ENCODE measurements around the gene KLHL21.

The KLHL21 gene

DNA sequence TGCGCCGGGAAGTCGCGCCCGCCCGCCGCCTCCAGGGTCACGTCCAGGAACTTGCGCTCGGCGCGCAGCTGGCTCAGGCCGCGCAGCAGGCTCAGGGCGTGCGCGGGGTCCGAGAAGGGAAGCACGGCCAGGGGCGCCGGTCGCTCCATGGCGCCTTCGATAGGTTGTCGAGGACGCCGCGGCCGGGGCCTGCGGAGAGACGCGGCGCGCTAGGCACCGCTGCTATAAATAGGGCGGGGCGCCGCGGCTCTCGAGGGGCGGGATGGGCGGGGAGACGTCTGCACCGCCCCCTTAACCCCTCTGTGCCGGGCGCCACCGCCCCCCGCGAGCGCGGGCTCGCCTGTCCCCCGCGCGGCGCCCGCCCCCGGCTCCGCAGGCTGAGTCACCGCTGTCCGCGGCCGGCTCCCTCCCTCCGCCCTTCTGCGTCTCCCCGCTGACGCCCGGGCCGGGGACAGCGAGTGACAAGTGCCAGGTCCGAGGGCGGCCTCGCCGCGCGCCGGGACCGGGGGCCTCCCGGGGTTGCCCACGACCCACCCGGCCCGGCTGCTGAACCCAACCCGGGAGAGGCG is at the start of gene KLHL21:
KLHL21 (minus strand) TSS at position 201 of the 569 bp plus-strand sequence; CDS start at position 149, 52 bp downstream.
- TF ChIP-seq RAD21 (IDR thresholded peaks at IDR 0.05; ENCODE audit: low read depth) (no peak), TCF12 (IDR thresholded peaks at IDR 0.05; ENCODE audit: low read depth) (peak; percentile 32; the same call in 1 of the 2 replicates), YY1 (IDR thresholded peaks at IDR 0.05; ENCODE audit: low read depth) (peak; percentile 59; the same call in 1 of the 2 replicates), TAF1 (IDR thresholded peaks at IDR 0.05; ENCODE audit: low read depth) (peak; percentile 61), CREB1 (IDR thresholded peaks at IDR 0.05; ENCODE audit: low read depth) (no peak), ZBTB7A (IDR thresholded peaks at IDR 0.05; ENCODE audit: low read depth) (peak; percentile 82), MAX (IDR thresholded peaks at IDR 0.05) (no peak), EGR1 (IDR thresholded peaks at IDR 0.05) (peak; percentile 66)
- TF ChIP-seq, protein P1, sequence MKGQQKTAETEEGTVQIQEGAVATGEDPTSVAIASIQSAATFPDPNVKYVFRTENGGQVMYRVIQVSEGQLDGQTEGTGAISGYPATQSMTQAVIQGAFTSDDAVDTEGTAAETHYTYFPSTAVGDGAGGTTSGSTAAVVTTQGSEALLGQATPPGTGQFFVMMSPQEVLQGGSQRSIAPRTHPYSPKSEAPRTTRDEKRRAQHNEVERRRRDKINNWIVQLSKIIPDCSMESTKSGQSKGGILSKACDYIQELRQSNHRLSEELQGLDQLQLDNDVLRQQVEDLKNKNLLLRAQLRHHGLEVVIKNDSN (IDR thresholded peaks at IDR 0.05) = 0 out of 2 replicates have a peak, but pooled peaks have one; percentile 1

DNA sequence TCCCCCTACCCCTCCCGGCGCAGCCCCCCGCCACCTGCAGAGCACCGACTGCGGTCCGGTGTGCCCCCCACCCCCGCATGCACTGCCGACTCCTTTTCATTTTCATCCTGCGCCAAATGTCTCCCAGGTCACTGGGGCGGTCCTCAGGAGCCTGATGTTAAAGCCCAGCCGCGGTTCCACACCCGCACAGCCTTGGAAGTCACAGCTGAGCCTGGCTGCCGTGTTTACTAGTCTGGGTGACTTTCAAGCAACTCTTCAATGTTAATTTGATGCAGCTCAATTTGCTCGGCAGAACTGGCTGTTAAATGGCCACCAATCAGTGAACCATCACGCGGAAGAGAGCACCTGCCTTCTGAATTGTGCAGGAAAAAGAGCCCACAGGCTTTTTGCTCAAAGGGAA is 49.2 kb upstream of the KLHL21 start:
- TF ChIP-seq, protein P1 (IDR thresholded peaks at IDR 0.05) = no peak
- TF ChIP-seq CEBPB (IDR thresholded peaks at IDR 0.05) (no peak), NFIC (IDR thresholded peaks at IDR 0.05) (no peak), TEAD4 (IDR thresholded peaks at IDR 0.05) (no peak), YY1 (IDR thresholded peaks at IDR 0.05; ENCODE audit: low read depth) (no peak), RAD21 (IDR thresholded peaks at IDR 0.05; ENCODE audit: low read depth) (no peak), CREB1 (IDR thresholded peaks at IDR 0.05; ENCODE audit: low read depth) (no peak)

DNA sequence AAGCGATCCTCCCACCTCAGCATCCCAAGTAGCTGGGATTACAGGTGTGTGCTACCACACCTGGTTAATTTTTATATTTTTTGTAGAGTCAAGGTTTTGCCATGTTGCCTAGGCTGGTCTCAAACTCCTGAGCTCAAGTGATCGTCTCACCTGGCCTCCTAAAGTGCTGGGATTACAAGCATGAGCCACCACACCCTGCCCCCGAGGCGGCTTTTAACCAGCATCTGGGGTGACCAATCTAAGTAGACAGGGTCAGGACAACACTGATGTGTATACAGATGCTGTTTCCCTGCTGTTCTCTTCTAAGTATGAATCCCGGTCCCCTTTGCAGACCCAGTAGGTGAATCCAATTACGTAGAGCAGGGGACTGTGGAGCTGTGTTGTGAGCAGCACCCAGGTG is 45.9 kb upstream of the KLHL21 start:
- TF ChIP-seq FOXM1 (IDR thresholded peaks at IDR 0.05; ENCODE audit: borderline replicate concordance, low read depth) = no peak
- no peak for TF ChIP-seq CREB1 (IDR thresholded peaks at IDR 0.05; ENCODE audit: low read depth)
- TF ChIP-seq NFIC (IDR thresholded peaks at IDR 0.05) = no peak
- TF ChIP-seq EGR1 (IDR thresholded peaks at IDR 0.05) = no peak
- TF ChIP-seq TEAD4 (IDR thresholded peaks at IDR 0.05) = no peak
- no peak for TF ChIP-seq ZBTB7A (IDR thresholded peaks at IDR 0.05; ENCODE audit: low read depth)
- TF ChIP-seq MAX (IDR thresholded peaks at IDR 0.05) = no peak
- no peak for TF ChIP-seq YY1 (IDR thresholded peaks at IDR 0.05; ENCODE audit: low read depth)
- TF ChIP-seq REST (IDR thresholded peaks at IDR 0.05; ENCODE audit: low read depth) = no peak
- TF ChIP-seq RAD21 (IDR thresholded peaks at IDR 0.05; ENCODE audit: low read depth) = no peak
- no peak for TF ChIP-seq TAF1 (IDR thresholded peaks at IDR 0.05; ENCODE audit: low read depth)
- TF ChIP-seq, protein P1 (IDR thresholded peaks at IDR 0.05) = no peak
- TF ChIP-seq CEBPB (IDR thresholded peaks at IDR 0.05) = no peak
- no peak for TF ChIP-seq EP300 (IDR thresholded peaks at IDR 0.05; ENCODE audit: borderline replicate concordance)

GRCh38 chr1:6646499-6647148 is 44.0 kb upstream of the KLHL21 start:
- TF ChIP-seq REST (IDR thresholded peaks at IDR 0.05; ENCODE audit: low read depth) (no peak), RAD21 (IDR thresholded peaks at IDR 0.05; ENCODE audit: low read depth) (peak; percentile 61), TCF12 (IDR thresholded peaks at IDR 0.05; ENCODE audit: low read depth) (no peak)

GRCh38 chr1:6645018-6645417 is 42.3 kb upstream of the KLHL21 start:
- TF ChIP-seq, protein P1 (IDR thresholded peaks at IDR 0.05) = no peak
- no peak for TF ChIP-seq TCF12 (IDR thresholded peaks at IDR 0.05; ENCODE audit: low read depth)
- TF ChIP-seq TAF1 (IDR thresholded peaks at IDR 0.05; ENCODE audit: low read depth) = no peak
- no peak for TF ChIP-seq CREB1 (IDR thresholded peaks at IDR 0.05; ENCODE audit: low read depth)
- TF ChIP-seq NFIC (IDR thresholded peaks at IDR 0.05) = no peak
- no peak for TF ChIP-seq YY1 (IDR thresholded peaks at IDR 0.05; ENCODE audit: low read depth)
- TF ChIP-seq CEBPB (IDR thresholded peaks at IDR 0.05) = no peak
- no peak for TF ChIP-seq REST (IDR thresholded peaks at IDR 0.05; ENCODE audit: low read depth)
- no peak for TF ChIP-seq MAX (IDR thresholded peaks at IDR 0.05)
- no peak for TF ChIP-seq ZBTB7A (IDR thresholded peaks at IDR 0.05; ENCODE audit: low read depth)
- no peak for TF ChIP-seq EP300 (IDR thresholded peaks at IDR 0.05; ENCODE audit: borderline replicate concordance)
- no peak for TF ChIP-seq TEAD4 (IDR thresholded peaks at IDR 0.05)
- TF ChIP-seq FOXM1 (IDR thresholded peaks at IDR 0.05; ENCODE audit: borderline replicate concordance, low read depth) = no peak
- no peak for TF ChIP-seq RAD21 (IDR thresholded peaks at IDR 0.05; ENCODE audit: low read depth)
- TF ChIP-seq EGR1 (IDR thresholded peaks at IDR 0.05) = no peak
